GM21423 (cell line): ENCODE results near the gene GBP3.
"Not testable (repeated sequence)": the region's sequence is repeated elsewhere in the genome, so short reads cannot be mapped to it uniquely, and the experiment has no call there.

Source experiments
- ATAC-seq: cut with Tn5 transposase; IDR thresholded peaks from one replicate; pipeline ENCODE4 v1.9.1; 2021; ENCODE audit warnings: mild to moderate bottlenecking, moderate library complexity; ENCODE audit not compliant: unreplicated experiment

The GBP3 gene

DNA sequence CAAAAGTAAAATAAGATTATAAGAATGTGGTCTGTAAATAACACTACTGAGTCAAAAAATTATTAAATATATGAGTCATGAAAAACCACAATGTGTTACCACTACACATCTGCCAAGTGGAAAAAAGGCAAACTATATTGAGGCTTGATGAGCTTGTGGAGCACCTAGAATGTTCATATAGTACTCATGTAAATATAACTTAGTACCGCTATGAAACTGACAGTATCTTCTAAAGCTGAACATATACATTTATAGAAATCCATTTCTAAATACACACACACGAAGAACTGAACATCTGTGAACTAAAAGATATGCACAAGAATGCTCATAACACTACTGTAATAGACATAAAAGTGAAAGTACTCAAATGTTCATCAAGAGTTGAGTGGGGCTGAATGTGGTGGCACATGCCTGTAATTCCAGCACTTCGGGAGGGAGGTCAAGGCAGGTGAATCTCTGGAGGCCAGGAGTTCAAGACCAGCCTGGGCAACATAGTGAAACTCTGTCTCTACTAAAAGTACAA is 18.5 kb upstream of the GBP3 start:
- ATAC-seq = peak; percentile 93

DNA sequence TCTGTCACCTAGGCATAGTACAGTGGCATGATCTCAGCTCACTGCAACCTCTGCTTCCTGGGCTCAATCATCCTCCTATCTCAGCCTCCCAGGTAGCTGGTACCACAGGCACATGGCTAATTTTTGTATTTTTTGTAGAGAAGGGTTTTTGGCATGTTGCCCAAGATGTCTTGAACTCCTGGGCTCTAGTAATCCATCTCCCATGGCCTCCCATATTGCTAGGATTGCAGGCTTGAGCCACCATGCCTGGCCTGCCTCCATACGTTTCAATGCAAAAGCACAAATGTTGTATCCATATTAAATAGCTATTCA is 17.6 kb upstream of the GBP3 start:
- no peak for ATAC-seq

DNA sequence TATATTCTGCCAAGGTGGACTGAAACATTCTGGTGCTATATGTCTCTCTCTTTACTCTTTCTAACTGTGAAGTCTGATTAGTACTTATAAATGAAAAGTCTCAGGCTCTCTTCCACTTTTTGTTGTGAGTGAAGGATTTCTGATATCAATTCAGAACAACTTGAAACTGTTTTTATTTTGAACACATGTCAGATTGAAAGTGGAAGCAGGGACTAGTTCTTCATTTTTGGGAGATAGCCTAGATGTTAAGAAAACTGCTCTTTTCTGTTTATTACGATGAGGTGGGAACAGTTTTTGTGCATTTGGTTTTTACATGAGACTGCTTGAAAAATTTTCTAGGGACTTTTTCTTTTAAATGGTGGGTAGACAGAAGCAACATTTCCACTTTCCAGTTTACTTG is 14.5 kb upstream of the GBP3 start:
- no peak for ATAC-seq

DNA sequence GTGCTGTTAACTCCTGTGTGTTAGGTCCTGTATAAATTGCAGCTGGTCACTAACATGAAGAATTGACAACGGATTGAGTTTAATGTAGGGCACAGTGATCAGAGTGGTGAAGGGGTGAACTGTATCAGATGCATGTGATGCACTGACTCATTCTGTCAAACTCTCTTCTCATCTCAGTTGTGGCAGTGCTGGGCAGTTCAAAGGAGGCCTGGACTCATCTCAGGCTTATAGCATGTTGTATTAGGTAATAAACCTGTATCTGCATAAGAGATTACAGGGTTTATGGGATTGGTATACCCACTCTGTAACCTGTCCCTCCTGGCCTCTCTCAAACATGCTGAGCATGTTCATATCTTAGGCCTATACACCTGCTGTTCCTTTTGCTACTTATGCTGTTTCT is 12.4 kb upstream of the GBP3 start:
- no peak for ATAC-seq

DNA sequence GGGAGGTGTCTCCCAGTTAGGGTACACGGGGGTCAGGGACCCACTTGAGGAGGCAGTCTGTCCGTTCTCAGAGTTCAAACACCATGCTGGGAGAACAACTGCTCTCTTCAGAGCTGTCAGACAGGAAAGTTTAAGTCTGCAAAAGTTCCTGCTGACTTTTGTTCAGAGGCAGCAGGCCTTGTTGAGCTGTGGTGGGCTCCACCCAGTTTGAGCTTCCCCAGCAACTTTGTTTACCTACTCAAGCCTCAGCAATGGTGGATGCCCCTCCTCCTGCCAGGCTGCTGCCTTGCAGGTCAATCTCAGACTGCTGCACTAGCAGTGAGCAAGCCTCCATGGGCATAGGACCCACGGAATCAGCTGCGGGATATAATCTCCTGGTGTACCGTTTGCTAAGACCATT is 11.3 kb upstream of the GBP3 start:
- ATAC-seq = not testable (repeated sequence)

DNA sequence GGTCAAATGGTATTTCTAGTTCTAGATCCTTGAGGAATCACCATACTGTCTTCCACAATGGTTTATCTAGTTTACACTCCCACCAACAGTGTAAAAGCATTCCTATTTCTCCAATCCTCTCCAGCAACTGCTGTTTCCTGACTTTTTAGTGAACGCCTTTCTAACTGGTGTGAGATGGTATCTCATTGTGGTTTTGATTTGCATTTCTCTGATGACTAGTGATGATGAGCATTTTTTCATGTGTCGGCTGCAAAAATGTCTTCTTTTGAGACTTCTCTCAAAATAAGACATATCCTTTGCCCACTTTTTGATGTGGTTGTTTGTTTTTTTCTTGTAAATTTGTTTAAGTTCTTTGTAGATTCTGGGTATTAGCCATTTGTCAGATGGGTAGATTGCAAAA is 6.4 kb upstream of the GBP3 start:
- not testable (repeated sequence) for ATAC-seq

DNA sequence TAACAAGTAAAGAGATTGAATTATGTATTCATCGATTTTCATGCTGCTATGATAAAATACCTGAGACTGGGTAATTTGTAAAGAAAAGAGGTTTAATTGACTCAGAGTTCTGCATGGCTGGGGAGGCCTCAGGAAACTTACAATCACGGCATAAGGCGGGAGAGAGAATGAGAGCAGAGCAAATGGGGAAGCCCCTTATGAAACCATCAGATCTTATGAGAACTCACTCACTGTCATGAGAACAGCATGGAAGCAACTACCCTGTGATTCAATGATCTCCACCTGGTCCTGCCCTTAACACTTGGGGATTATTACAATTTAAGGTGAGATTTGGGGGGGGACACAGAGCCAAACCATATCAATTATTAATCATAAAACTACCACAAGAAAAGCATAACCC is 3.3 kb upstream of the GBP3 start:
- ATAC-seq = no peak

DNA sequence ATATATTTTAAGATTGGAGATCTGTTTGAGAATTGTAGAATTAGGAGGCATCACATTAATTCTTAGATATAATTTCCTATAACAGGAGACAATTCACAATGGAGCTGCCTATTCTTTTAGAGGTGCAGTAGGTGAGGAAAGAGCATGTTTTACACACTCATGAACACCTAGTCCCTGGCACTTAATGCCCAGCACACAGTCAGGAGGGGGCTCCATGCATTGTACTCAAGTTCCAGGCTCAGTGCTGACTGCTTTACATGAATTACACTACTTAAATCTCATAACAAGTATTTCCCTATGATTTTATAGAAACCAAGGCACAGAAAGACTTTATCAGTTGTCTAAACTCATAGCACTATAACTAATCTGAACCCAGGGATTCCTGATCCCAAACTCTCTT is 360 bp upstream of the GBP3 start:
- no peak for ATAC-seq

DNA sequence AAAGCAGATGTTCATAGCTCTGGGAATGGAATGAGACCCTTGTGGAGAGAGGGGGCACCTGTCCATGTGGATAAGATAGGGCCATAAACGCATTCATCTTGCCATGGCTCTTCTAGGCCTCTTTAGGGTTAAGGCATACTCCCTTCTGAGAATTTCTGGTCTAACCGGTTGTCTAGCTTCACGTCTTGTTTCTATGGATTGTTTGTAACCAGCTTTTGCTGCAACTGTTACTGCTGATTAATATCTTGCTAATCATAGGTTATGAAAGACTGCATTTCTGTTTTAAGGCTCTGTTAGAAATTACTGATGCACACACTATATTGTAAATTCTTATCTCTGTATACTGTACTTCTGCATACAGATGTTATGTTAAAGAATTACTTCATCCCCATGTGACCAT is 4.3 kb downstream of the GBP3 start:
- not testable (repeated sequence) for ATAC-seq

DNA sequence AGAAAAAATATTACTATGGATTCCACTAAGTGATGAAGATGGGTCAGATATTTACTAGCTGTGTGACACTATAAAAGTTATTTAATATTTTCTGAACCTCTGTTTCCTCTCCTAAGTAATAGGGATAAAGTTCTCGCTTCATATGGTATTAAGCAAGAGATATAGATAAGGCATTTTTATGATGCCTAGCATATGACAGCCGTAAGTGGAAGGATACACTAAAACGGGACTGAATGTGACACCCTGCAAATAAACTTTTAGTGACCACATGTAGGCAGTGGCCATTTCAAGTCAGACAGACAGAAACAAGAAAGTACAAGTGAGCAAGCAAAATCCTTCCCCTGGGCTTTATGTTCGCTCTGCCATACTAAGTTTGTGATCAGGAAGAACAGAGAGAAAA is 14.2 kb downstream of the GBP3 start:
- no peak for ATAC-seq

DNA sequence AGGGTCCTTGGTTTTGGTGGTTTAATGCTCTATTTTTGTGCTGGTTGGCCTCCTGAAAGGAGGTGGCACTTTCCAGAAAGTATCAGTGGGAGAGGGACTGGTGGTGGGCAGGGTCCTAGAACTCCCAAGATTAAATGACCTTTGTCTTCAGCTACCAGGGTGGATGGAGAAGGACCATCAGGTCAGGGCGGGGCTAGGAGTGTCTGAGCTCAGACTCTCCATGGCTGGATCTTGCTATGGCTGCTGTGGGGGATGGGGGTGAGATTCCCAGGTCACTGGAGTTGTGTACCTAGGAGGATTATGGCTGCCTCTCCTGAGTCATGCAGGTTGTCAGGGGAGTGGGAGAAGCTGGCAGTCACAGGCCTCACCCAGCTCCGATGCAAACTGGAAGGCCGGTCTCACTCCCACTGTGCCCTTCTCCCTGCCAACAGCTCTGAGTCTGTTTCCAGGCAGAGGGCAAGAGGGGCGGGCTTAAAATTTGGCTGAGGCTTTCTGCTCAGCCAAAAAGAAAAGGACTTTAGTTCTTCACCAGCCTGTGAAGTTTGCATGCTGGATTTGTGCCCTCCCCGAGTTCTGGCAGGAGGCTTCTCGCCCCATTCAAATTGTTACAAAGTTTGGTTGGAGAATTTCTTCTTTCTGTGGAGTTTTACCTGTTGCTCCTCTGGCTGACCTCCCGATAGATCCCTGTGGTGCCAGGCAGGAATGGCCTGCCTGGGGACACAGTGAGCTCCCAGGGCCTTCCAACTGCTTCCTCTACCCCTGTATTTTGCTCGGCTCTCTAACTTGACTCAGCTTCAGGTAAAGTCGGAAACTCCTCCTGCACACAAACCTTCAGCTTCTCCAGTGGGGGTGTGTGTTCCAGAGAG is 17.1 kb downstream of the GBP3 start:
- no peak for ATAC-seq

DNA sequence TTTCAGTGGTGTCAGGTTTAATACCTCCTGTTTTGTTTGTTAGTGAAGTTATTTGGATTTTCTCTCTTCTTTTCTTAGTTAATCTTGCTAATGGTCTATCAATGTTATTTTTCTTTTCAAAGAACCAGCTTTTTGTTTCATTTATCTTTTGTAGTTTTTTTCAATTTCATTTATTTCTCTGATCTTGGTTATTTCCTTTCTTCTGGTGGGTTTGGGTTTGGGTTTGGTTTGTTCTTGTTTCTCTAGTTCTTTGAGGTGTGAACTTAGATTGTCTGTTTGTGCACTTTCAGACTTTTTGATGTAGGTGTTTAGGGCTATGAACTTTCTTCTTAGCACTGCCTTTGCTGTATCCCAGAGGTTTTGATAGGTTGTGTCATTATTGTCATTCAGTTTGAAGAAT is 20.5 kb downstream of the GBP3 start:
- not testable (repeated sequence) for ATAC-seq

DNA sequence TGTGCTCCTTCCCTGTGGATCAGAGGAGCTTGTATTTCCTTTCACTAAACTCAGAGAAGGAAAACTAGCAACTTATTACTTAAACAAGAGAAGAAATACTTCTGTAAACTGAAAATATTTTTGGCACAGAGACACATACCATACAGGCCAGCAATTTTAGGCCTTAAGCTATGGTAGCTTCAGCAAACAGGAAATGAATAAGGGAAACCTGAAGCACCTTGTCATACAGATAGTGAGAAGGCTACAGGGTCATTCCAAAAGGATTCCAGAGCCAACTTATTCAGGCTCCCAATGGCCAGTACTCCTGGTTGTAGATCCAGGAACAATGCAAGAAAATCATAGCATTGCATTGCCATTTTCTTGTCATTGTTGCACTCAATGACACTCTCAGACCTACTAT is 21.2 kb downstream of the GBP3 start:
- ATAC-seq = no peak

DNA sequence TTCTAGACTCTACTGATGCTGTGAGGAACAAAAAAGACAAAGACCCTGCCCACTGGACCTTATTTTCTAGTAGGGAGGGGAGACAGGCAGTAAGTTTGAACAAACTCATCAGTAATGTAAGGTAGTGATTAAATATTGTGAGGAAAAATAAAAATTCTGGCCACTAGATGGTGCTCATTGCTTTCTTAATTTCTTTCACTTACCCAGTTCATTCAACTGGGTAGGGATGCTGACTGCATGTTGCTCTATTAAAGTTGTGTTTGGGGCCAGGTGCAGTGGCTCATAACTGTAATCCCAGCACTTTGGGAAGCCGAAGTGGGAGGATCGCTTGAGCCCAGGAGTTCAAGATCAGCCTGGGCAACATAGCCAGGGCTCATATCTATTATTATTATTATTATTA is 23.9 kb downstream of the GBP3 start:
- ATAC-seq = peak; percentile 79

DNA sequence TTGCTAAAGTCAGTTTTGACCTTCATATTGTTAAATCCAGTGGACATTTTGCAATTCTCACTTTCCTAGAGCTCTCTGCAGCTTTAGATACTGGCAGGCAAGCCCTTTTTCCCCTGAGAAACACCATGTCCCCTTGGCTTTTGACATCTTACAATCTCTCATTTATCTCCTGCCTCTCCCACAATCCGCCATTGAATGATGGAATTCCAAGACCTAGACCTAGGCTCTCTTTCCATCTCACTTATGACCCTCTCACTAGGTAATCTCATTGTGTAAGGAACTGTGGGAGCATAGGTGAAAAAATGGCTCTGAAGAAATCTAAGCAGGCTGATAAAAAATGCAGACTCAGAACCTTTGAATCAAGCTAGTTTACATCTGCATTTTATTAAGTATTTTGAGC is 32.2 kb downstream of the GBP3 start:
- no peak for ATAC-seq

DNA sequence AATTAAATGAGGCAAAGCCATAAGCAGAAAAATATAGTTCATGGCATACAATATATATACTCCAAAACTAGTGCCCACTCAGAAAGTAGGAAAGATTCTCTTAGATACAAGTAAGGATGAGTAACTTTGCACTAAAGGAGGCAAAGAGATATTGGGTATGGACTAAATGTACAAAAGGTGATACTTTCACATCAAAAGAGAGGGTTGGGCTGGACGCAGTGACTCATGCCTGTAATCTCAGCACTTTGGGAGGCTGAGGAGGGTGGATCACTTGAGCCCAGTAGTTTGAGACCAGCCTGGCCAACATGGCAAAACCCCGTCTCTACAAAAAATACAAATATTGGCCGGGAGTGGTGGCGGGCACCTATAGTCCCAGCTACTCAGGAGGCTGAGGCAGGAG is 37.0 kb downstream of the GBP3 start:
- no peak for ATAC-seq

DNA sequence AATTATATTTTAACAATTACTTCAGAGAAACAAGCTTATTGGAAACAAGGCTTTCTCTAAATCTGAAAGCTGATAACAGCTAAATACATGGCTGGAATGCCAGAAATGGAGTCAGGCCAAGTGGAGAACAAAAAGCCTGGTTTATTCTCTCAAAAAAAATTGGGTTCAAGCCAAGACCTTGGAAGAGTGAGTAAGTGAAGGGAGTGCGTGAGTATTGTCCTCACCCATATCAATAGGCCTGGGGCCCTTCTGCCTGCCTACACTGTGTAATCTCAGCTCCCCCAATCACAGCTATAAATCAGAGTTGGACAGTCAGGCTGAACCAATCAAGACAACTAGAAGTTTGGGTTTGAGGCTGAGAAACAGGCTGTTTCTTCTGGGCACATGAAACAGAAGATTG is 37.6 kb downstream of the GBP3 start:
- no peak for ATAC-seq

DNA sequence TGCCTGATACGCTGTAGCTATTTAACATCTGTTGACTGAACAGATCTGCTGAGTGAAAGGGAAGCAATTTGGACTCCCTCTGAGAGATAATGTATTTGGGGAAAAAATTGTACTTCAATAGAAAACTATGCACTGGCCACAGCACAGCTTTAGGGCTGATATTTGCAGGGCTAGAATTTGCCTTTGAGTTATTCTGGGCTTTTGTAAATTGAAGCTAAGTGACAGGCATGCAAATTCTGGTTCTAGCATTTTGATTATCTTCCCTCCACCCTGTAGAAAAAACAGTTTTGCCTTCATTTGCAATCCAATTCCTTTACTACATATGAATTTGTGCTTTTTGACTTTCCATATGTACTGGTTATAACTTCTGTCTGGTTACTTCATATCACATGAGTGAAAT is 38.1 kb downstream of the GBP3 start:
- ATAC-seq = no peak

DNA sequence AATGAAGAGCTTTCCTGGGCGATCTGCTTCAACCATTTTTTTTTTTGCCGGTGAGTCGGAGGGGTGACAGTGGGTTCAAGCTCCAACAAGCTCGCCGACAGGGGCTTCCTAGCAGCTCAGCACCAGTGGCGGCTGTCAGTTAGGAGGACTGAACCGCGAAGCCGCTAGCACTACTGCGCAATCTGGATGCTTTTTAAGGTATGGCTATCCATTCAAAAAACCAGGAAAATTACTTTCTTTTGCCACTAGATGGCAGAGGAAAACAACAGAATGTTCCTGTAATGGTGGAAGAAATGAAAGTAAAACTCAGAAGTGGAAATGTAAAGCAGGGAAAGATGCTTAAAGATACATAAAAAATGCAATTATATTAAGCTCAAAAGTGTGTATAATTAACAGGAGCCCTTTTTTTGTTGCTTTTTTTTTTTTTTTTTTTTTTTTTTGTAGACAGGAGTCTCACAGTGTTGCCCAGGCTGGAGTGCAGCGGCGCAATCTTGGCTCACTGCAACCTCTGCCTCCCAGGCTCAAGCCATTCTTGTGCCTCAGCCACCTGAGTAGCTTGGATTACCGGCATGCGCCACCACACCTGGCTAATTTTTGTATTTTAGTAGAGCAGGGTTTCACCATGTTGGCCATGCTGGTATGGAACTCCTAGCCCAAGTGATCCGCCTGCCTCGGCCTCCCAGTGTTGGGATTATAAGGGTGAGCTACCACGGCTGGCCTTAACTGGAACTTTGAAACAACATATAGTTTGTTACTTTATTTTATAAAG is 38.7 kb downstream of the GBP3 start:
- no peak for ATAC-seq

DNA sequence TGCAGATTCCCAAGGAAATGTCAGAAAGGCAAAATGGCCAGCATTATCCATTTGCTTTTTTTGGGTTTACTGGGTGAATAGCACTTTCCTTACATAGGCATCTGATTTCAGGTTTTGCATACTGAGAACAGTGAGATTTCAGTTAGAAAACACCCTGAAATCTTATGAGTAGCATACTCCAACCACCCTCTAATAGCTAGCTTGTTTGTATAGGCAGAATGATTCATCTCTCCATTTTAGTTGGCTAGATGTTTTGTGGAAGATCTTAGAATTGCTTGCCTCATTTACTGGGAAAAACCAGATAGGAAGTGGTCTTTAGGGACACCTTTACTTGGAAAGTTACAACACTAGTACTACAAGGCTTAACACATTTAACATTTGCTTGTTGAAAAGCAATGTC is 40.6 kb downstream of the GBP3 start:
- ATAC-seq = no peak

DNA sequence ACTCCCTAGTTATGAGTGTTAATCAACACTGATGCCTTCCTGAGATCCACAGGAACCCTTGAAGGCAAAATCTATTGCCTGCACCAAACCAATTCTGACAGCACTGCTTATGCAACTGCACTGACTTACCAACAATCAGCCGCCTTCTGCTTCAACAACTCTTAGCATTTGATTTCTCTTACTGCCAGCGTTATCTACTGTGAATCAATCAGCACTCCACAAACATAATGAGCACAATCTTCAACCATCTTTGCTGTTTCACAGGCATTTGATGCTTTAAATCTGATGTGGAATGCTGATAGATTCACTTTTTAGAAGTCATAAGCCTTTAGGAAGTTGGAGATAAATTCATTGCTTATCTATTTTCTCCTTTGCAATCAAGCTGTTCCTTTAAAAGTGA is 41.2 kb downstream of the GBP3 start:
- not testable (repeated sequence) for ATAC-seq

DNA sequence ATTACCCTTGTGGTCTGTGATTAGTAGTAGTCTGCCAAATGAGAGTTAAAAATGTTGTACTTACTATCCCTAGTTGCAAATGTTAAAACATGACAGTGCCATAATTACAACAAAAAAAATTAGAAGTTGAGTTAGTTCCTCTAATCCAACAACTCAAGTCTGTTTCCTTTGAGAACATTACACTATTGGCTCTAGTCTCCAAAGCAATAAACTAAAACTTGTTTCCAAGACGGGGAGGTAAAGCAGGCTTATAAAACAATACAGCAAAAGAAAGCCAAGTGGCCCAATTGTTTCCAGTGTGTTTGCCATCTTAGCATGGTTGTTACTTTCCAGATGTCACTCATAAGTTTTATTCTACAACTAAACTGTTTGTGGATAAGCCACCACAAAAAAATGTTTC is 41.8 kb downstream of the GBP3 start:
- ATAC-seq = no peak
